Karpas-422 (cell line): Measurements from ENCODE around the gene PSTPIP2. TPM values are rescaled to one million over a fixed set of nuclear protein-coding genes. Genes with fewer than 3 reads are reported as not detected.

Experiments
- DNase-seq: peaks from one replicate; pipeline ENCODE4 v3.0.0-alpha.2; 2015
- H2AFZ ChIP-seq: fragments of 200-600 bp; sonication (generic); 2 replicates; pipeline ENCODE4 v1.6.1; 2014; ENCODE audit warnings: antibody characterized with exemption, low read length, mixed read lengths
- H3K27ac ChIP-seq: fragments of 200-600 bp; sonication (generic); 2 replicates; pipeline ENCODE4 v1.5.1; 2014; ENCODE audit warnings: mild to moderate bottlenecking, low read length, moderate library complexity
- H3K27me3 ChIP-seq: fragments of 200-600 bp; sonication (generic); 2 replicates; pipeline ENCODE4 v1.6.1; 2014; ENCODE audit warnings: low read length, mixed read lengths
- H3K36me3 ChIP-seq: fragments of 200-600 bp; sonication (generic); 2 replicates; pipeline ENCODE4 v1.6.1; 2014; ENCODE audit warnings: low read length, mixed read lengths; ENCODE audit not compliant: insufficient read depth
- H3K4me1 ChIP-seq: fragments of 200-600 bp; sonication (generic); 2 replicates; pipeline ENCODE4 v1.6.1; 2014; ENCODE audit warnings: mild to moderate bottlenecking, low read length, mixed read lengths
- H3K4me2 ChIP-seq: fragments of 200-600 bp; sonication (generic); 2 replicates; pipeline ENCODE4 v1.6.1; 2014; ENCODE audit warnings: low read length, low read depth, mild to moderate bottlenecking; ENCODE audit not compliant: poor library complexity, severe bottlenecking
- H3K4me3 ChIP-seq: fragments of 200-600 bp; sonication (generic); 2 replicates; pipeline ENCODE4 v1.5.1; 2014; ENCODE audit warnings: mild to moderate bottlenecking, antibody characterized with exemption, low read length, mixed read lengths
- H3K79me2 ChIP-seq: fragments of 200-600 bp; sonication (generic); 2 replicates; pipeline ENCODE4 v1.6.1; 2014; ENCODE audit warnings: mild to moderate bottlenecking, low read length, mixed read lengths
- H3K9ac ChIP-seq: fragments of 200-600 bp; sonication (generic); 2 replicates; pipeline ENCODE4 v1.6.0; 2014; ENCODE audit warnings: low read length
- H3K9me2 ChIP-seq: fragments of 200-600 bp; sonication (generic), shearing (Covaris generic); replicated peaks from 2 replicates; pipeline ENCODE4 v1.6.0; 2014; ENCODE audit warnings: mild to moderate bottlenecking, low read length, moderate library complexity; ENCODE audit not compliant: insufficient read depth
- H3K9me3 ChIP-seq: fragments of 300-700, 200-600 bp; sonication (generic); 2 replicates; pipeline ENCODE4 v1.6.1; 2014; ENCODE audit warnings: low read length, mixed read lengths
- H4K20me1 ChIP-seq: fragments of 200-600 bp; sonication (generic); 2 replicates; pipeline ENCODE4 v1.6.1; 2014; ENCODE audit warnings: mild to moderate bottlenecking, antibody characterized with exemption, low read length, low read depth; ENCODE audit not compliant: insufficient read depth
- total RNA-seq: library from RNA; depleted of rRNA; stranded (reverse); fragments of >200 nt; shearing (Covaris generic); gene quantifications from 2 replicates; pipeline ENCODE4 v1.2.3, GENCODE V29; 2014; ENCODE audit warnings: low replicate concordance

The PSTPIP2 gene
- total RNA-seq, 1 experiment from 2014 or later = not detected

- Histone ChIP-seq H3K36me3 (no peaks in the 10 kb centered on the region), H3K9me2 (no peaks in the 10 kb centered on the region), H2AFZ (no peak overlapping the region), H3K27me3 (no peaks in the 10 kb centered on the region), H3K4me2 (no peak overlapping the region), H3K79me2 (no peaks in the 10 kb centered on the region), H3K4me3 (no peak overlapping the region), H3K27ac (no peak overlapping the region), H3K9ac (no peak overlapping the region), H3K4me1 (no peaks in the 10 kb centered on the region), H4K20me1 (no peaks in the 10 kb centered on the region), H3K9me3 (no peaks in the 10 kb centered on the region)
- DNase-seq = peak; percentile 88
These were observed 1.6 kb upstream of the PSTPIP2 start for GRCh38 chr18:46073474-46074331.

GRCh38 chr18:46072959-46073358, 899 bp upstream of the PSTPIP2 start:
- Histone ChIP-seq H3K27ac (no peak overlapping the region), H3K36me3 (no peaks in the 10 kb centered on the region), H3K79me2 (no peaks in the 10 kb centered on the region), H3K4me1 (no peaks in the 10 kb centered on the region), H3K9me2 (no peaks in the 10 kb centered on the region), H3K4me3 (no peak overlapping the region), H3K9me3 (no peaks in the 10 kb centered on the region), H4K20me1 (no peaks in the 10 kb centered on the region), H3K9ac (no peak overlapping the region), H3K4me2 (no peak overlapping the region), H3K27me3 (no peaks in the 10 kb centered on the region), H2AFZ (no peak overlapping the region)
- peak; percentile 36 for DNase-seq

- H3K9me3 ChIP-seq = no peaks in the 10 kb centered on the region
- H3K79me2 ChIP-seq = no peaks in the 10 kb centered on the region
- no peak overlapping the region for H3K4me3 ChIP-seq
- no peak overlapping the region for H3K9ac ChIP-seq
- no peaks in the 10 kb centered on the region for H3K9me2 ChIP-seq
- H3K4me1 ChIP-seq = peaks cover 5% of the 10 kb centered on the region
- H3K27me3 ChIP-seq = no peaks in the 10 kb centered on the region
- peak; percentile 14 for DNase-seq
- no peaks in the 10 kb centered on the region for H3K36me3 ChIP-seq
- H4K20me1 ChIP-seq = no peaks in the 10 kb centered on the region
- H2AFZ ChIP-seq = no peak overlapping the region
- no peak overlapping the region for H3K27ac ChIP-seq
- H3K4me2 ChIP-seq = no peak overlapping the region
These were observed 362 bp upstream of the PSTPIP2 start for GRCh38 chr18:46072376-46072867.

GRCh38 chr18:46070815-46071652, 1.0 kb downstream of the PSTPIP2 start:
- no peak overlapping the region for H3K27ac ChIP-seq
- no peak overlapping the region for H3K4me2 ChIP-seq
- no peak overlapping the region for H2AFZ ChIP-seq
- H3K79me2 ChIP-seq = no peaks in the 10 kb centered on the region
- H3K4me3 ChIP-seq = no peak overlapping the region
- no peaks in the 10 kb centered on the region for H3K27me3 ChIP-seq
- peak; percentile 41 for DNase-seq
- no peak overlapping the region for H3K9ac ChIP-seq
- no peaks in the 10 kb centered on the region for H4K20me1 ChIP-seq
- H3K9me3 ChIP-seq = no peaks in the 10 kb centered on the region
- H3K4me1 ChIP-seq = peaks cover 5% of the 10 kb centered on the region
- H3K9me2 ChIP-seq = no peaks in the 10 kb centered on the region
- no peaks in the 10 kb centered on the region for H3K36me3 ChIP-seq

- H3K9me2 ChIP-seq = no peaks in the 10 kb centered on the region
- H2AFZ ChIP-seq = no peak overlapping the region
- H3K4me2 ChIP-seq = no peak overlapping the region
- no peak overlapping the region for H3K9ac ChIP-seq
- no peaks in the 10 kb centered on the region for H3K36me3 ChIP-seq
- H3K4me1 ChIP-seq = peaks cover 5% of the 10 kb centered on the region
- H4K20me1 ChIP-seq = no peaks in the 10 kb centered on the region
- no peak overlapping the region for H3K27ac ChIP-seq
- no peaks in the 10 kb centered on the region for H3K9me3 ChIP-seq
- H3K4me3 ChIP-seq = no peak overlapping the region
- H3K27me3 ChIP-seq = no peaks in the 10 kb centered on the region
- DNase-seq = no peak
- H3K79me2 ChIP-seq = no peaks in the 10 kb centered on the region
These were observed 1.8 kb downstream of the PSTPIP2 start for GRCh38 chr18:46070232-46070631.

- Histone ChIP-seq H4K20me1 (no peaks in the 10 kb centered on the region), H3K9me3 (no peaks in the 10 kb centered on the region), H3K9me2 (no peaks in the 10 kb centered on the region), H2AFZ (no peak overlapping the region), H3K27ac (no peak overlapping the region), H3K9ac (no peak overlapping the region), H3K79me2 (no peaks in the 10 kb centered on the region), H3K4me1 (peaks cover 5% of the 10 kb centered on the region), H3K27me3 (no peaks in the 10 kb centered on the region), H3K4me2 (no peak overlapping the region), H3K4me3 (no peak overlapping the region), H3K36me3 (no peaks in the 10 kb centered on the region)
- DNase-seq = peak; percentile 10
These were observed 2.5 kb downstream of the PSTPIP2 start for GRCh38 chr18:46069524-46069923.

GRCh38 chr18:46068763-46069162, 3.3 kb downstream of the PSTPIP2 start:
- Histone ChIP-seq H3K9me3 (no peaks in the 10 kb centered on the region), H3K36me3 (no peaks in the 10 kb centered on the region), H3K79me2 (no peaks in the 10 kb centered on the region), H3K4me1 (peaks cover 7% of the 10 kb centered on the region), H4K20me1 (no peaks in the 10 kb centered on the region), H3K4me3 (no peak overlapping the region), H3K9me2 (no peaks in the 10 kb centered on the region), H3K9ac (no peak overlapping the region), H3K27me3 (no peaks in the 10 kb centered on the region), H3K4me2 (no peak overlapping the region), H3K27ac (no peak overlapping the region), H2AFZ (no peak overlapping the region)
- peak; percentile 20 for DNase-seq

GRCh38 chr18:46067438-46068007, 4.5 kb downstream of the PSTPIP2 start:
- peak; percentile 70 for DNase-seq
- Histone ChIP-seq H3K79me2 (no peaks in the 10 kb centered on the region), H4K20me1 (no peaks in the 10 kb centered on the region)

More at GRCh38 chr18:46067438-46068007, 4.5 kb downstream of the PSTPIP2 start:
- Histone ChIP-seq H3K9me2 (no peaks in the 10 kb centered on the region), H3K27me3 (no peaks in the 10 kb centered on the region), H3K9ac (no peak overlapping the region), H3K4me1 (peaks cover 10% of the 10 kb centered on the region), H3K4me3 (no peak overlapping the region), H3K9me3 (no peaks in the 10 kb centered on the region), H2AFZ (no peak overlapping the region), H3K27ac (no peak overlapping the region), H3K4me2 (no peak overlapping the region), H3K36me3 (no peaks in the 10 kb centered on the region)
